Neutrophil (primary cell): ENCODE data around the gene SLC44A3.

ENCODE experiments used
- H3K27ac ChIP-seq: fragments of 200-600 bp; sonication (generic); 2 replicates; pipeline ENCODE4 v1.5.1; 2016; ENCODE audit warnings: mild to moderate bottlenecking, moderate library complexity
- H3K27me3 ChIP-seq: fragments of 200-600 bp; sonication (generic); 2 replicates; pipeline ENCODE4 v1.6.0; 2016; ENCODE audit warnings: mild to moderate bottlenecking
- H3K36me3 ChIP-seq: fragments of 200-600 bp; sonication (generic); 2 replicates; pipeline ENCODE4 v1.5.1; 2017
- H3K4me1 ChIP-seq, 2 experiments: fragments of 200-600 bp in 1 of 2; sonication (generic) in 1 of 2; 1 replicate in 1 of 2; 2 replicates in 1 of 2; pipeline versions ENCODE4 v1.5.1 to v1.6.1; 2013 to 2016; ENCODE audit warnings: low read depth in 1 of 2, low read length in 1 of 2, mild to moderate bottlenecking in 1 of 2, moderate library complexity in 1 of 2; ENCODE audit not compliant: control insufficient read depth in 1 of 2, insufficient read depth in 1 of 2
- H3K4me3 ChIP-seq, 2 experiments: fragments of 200-600 bp in 1 of 2; sonication (generic) in 1 of 2; 1 replicate in 1 of 2; 2 replicates in 1 of 2; pipeline ENCODE4 v1.5.1; 2013 to 2016; ENCODE audit warnings: low read depth in 1 of 2, low read length in 1 of 2, mild to moderate bottlenecking in 1 of 2, moderate library complexity in 1 of 2
- H3K9me3 ChIP-seq: fragments of 200-600 bp; sonication (generic); 2 replicates; pipeline ENCODE4 v1.5.1; 2016
- CTCF ChIP-seq: fragments of 200-600 bp; sonication (generic); IDR thresholded peaks from 2 replicates; pipeline ENCODE4 v1.5.1; 2016; ENCODE audit warnings: antibody characterized with exemption

The SLC44A3 gene

GRCh38 chr1:94922761-94923331, 102.7 kb downstream of the SLC44A3 start:
- no peak overlapping the region for H3K27ac ChIP-seq
- no peaks in the 10 kb centered on the region for H3K36me3 ChIP-seq
- peaks cover 83% of the 10 kb centered on the region for H3K27me3 ChIP-seq
- no peaks in the 10 kb centered on the region for H3K9me3 ChIP-seq
- TF ChIP-seq CTCF: no peak
- H3K4me3 ChIP-seq: no peak overlapping the region
- peaks cover 13 to 20% of the 10 kb centered on the region in 2 experiments for H3K4me1 ChIP-seq

- no peak for TF ChIP-seq CTCF
- Histone ChIP-seq H3K9me3 (no peaks in the 10 kb centered on the region), H3K4me3 (no peak overlapping the region), H3K27me3 (peaks cover 99% of the 10 kb centered on the region), H3K27ac (no peak overlapping the region), H3K4me1 (peaks cover 13 to 20% of the 10 kb centered on the region in 2 experiments), H3K36me3 (no peaks in the 10 kb centered on the region)
Observed at GRCh38 chr1:94925004-94925403, 104.8 kb downstream of the SLC44A3 start.

GRCh38 chr1:94925561-94926125, 105.5 kb downstream of the SLC44A3 start:
- no peak for TF ChIP-seq CTCF
- Histone ChIP-seq H3K4me1 (peaks cover 13 to 20% of the 10 kb centered on the region in 2 experiments), H3K36me3 (no peaks in the 10 kb centered on the region), H3K27me3 (peaks cover 100% of the 10 kb centered on the region), H3K27ac (no peak overlapping the region), H3K4me3 (no peak overlapping the region), H3K9me3 (no peaks in the 10 kb centered on the region)

GRCh38 chr1:94926126-94926914, 106.2 kb downstream of the SLC44A3 start:
- H3K27me3 ChIP-seq: peaks cover 100% of the 10 kb centered on the region
- H3K4me1 ChIP-seq: peaks cover 13 to 20% of the 10 kb centered on the region in 2 experiments
- H3K4me3 ChIP-seq: peak overlapping the region in 1 of 2 experiments; percentile 44
- H3K27ac ChIP-seq: no peak overlapping the region
- H3K9me3 ChIP-seq: no peaks in the 10 kb centered on the region
- no peaks in the 10 kb centered on the region for H3K36me3 ChIP-seq
- no peak for TF ChIP-seq CTCF

GRCh38 chr1:94926915-94927404, 106.8 kb downstream of the SLC44A3 start, which contains the start of gene CNN3:
Gene CNN3, minus strand, starts transcription at chr1:94927110. Its CDS starts 216 bp downstream, at chr1:94926894.
- no peak for TF ChIP-seq CTCF
- no peaks in the 10 kb centered on the region for H3K36me3 ChIP-seq
- H3K27ac ChIP-seq: no peak within 1 kb of the TSS
- H3K27me3 ChIP-seq: peaks cover 96% of the 10 kb centered on the region
- peak within 1 kb of the TSS in 1 of 2 experiments; percentile 44 for H3K4me3 ChIP-seq
- no peaks in the 10 kb centered on the region for H3K9me3 ChIP-seq
- peaks cover 13 to 20% of the 10 kb centered on the region in 2 experiments for H3K4me1 ChIP-seq
